ENCODE data around the gene NAA20. TPM values are rescaled to one million over a fixed set of nuclear protein-coding genes. Genes with fewer than 3 reads are reported as not detected.

The NAA20 gene
- total RNA-seq = 36.3 and 37.6 TPM in 2 replicates

GRCh38 chr20:20017001-20017843, at the start of gene NAA20:
TSS of gene NAA20 (plus strand) at chr20:20017362. CDS start at chr20:20017397, 35 bp downstream.

GRCh38 chr20:20052074-20052970, 35.2 kb downstream of the NAA20 start, which contains the start of the genes CFAP61 and CRNKL1:
TSS of gene CFAP61 (plus strand) at chr20:20052532. CDS start at chr20:20056654, 4,122 bp downstream.
TSS of gene CRNKL1 (minus strand) at chr20:20052466. CDS start at chr20:20052342, 124 bp downstream.

Other genes starting within 250 kb of the NAA20 start
- gene CRNKL1, start 35.1 kb downstream of the NAA20 start, total RNA-seq = 9.0 and 9.4 TPM in 2 replicates
- 0.25 TPM in 1 of 2 replicates, not detected in the other for gene CFAP61, start 35.2 kb downstream of the NAA20 start, total RNA-seq